Measurements from ENCODE around the gene FAU. TPM values are rescaled to one million over a fixed set of nuclear protein-coding genes. Genes with fewer than 3 reads are reported as not detected.

FAU gene
- total and polyA plus RNA-seq, 2 of the 13 experiments (the other 11 are each of a cell fraction or from before 2014, with no cell fraction given) = 374 to 869 TPM

DNA sequence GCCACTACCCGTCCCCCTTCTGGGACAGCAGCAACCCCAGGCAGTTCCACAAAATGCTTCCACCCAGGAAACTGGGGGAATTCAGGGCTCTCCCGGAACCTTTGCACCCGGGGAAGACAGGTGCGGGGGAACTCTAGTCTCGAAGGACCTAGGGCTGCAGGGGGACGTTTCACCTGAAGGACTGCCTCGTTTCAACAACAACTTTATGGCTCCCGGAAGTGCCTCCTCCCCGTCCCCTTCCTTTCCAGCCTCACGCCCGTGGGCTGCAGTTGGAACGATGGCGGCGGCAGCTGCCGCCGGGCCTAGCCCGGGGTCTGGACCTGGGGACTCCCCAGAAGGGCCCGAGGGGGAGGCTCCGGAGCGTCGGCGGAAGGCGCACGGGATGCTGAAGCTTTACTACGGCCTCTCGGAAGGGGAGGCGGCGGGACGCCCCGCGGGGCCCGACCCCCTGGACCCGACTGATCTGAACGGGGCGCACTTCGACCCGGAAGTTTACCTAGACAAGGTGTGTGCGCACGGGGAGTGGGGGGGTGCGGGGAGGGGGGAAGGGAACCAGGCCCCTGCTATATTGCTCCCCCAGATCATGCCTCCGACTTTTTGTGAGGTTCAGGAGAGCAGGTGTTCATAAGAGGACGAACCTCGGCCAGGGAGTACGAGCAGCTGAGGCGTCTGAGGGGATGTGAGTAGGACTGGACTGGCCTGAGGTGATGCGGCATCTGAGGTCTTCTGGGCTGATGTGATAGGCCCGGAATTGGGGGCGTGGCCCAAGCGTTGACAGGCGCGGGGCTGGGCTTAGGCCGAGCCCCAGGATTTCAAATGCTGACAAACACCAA is 25.7 kb downstream of the FAU start, which contains the start of gene VPS51 (continued):
- peak; percentile 52; the same call in 1 of the 2 replicates for TF ChIP-seq ZNF121 (CRISPR knock-in tag; IDR thresholded peaks at IDR 0.05)
- TF ChIP-seq ZNF3 (CRISPR knock-in tag; IDR thresholded peaks at IDR 0.05) = 0 out of 2 replicates have a peak, but pooled peaks have one; percentile 34
- TF ChIP-seq, protein P1, sequence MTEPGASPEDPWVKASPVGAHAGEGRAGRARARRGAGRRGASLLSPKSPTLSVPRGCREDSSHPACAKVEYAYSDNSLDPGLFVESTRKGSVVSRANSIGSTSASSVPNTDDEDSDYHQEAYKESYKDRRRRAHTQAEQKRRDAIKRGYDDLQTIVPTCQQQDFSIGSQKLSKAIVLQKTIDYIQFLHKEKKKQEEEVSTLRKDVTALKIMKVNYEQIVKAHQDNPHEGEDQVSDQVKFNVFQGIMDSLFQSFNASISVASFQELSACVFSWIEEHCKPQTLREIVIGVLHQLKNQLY (CRISPR knock-in tag; IDR thresholded peaks at IDR 0.05) = peak; percentile 37; the same call in 1 of the 2 replicates
- TF ChIP-seq, protein P2, sequence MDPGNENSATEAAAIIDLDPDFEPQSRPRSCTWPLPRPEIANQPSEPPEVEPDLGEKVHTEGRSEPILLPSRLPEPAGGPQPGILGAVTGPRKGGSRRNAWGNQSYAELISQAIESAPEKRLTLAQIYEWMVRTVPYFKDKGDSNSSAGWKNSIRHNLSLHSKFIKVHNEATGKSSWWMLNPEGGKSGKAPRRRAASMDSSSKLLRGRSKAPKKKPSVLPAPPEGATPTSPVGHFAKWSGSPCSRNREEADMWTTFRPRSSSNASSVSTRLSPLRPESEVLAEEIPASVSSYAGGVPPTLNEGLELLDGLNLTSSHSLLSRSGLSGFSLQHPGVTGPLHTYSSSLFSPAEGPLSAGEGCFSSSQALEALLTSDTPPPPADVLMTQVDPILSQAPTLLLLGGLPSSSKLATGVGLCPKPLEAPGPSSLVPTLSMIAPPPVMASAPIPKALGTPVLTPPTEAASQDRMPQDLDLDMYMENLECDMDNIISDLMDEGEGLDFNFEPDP (CRISPR knock-in tag; conservative IDR thresholded peaks at IDR 0.05) = no peak
- TF ChIP-seq, protein P3, sequence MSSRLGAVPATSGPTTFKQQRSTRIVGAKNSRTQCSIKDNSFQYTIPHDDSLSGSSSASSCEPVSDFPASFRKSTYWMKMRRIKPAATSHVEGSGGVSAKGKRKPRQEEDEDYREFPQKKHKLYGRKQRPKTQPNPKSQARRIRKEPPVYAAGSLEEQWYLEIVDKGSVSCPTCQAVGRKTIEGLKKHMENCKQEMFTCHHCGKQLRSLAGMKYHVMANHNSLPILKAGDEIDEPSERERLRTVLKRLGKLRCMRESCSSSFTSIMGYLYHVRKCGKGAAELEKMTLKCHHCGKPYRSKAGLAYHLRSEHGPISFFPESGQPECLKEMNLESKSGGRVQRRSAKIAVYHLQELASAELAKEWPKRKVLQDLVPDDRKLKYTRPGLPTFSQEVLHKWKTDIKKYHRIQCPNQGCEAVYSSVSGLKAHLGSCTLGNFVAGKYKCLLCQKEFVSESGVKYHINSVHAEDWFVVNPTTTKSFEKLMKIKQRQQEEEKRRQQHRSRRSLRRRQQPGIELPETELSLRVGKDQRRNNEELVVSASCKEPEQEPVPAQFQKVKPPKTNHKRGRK (CRISPR knock-in tag; IDR thresholded peaks at IDR 0.05) = no peak
- no peak for TF ChIP-seq ZBTB7A (CRISPR knock-in tag; IDR thresholded peaks at IDR 0.05)
- TF ChIP-seq GATAD2A (CRISPR knock-in tag; IDR thresholded peaks at IDR 0.05) = peak; percentile 62
- peak; percentile 61 to 68; a peak in 2 of 4 replicates for TF ChIP-seq EP300 (IDR thresholded peaks at IDR 0.05; ENCODE audit: low read depth in 2 of 2, low read length in 2 of 2)
- TF ChIP-seq EP300 (CRISPR knock-in tag; IDR thresholded peaks at IDR 0.05; ENCODE audit: borderline replicate concordance) = no peak
- TF ChIP-seq, protein P4, sequence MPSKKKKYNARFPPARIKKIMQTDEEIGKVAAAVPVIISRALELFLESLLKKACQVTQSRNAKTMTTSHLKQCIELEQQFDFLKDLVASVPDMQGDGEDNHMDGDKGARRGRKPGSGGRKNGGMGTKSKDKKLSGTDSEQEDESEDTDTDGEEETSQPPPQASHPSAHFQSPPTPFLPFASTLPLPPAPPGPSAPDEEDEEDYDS (CRISPR knock-in tag; IDR thresholded peaks at IDR 0.05) = peak; percentile 62
- TF ChIP-seq RNF2 (conservative IDR thresholded peaks at IDR 0.05; ENCODE audit: low read depth) = no peak
- TF ChIP-seq KDM5B (CRISPR knock-in tag; IDR thresholded peaks at IDR 0.05; ENCODE audit: borderline replicate concordance) = peak; percentile 74; the same call in 1 of the 2 replicates
- TF ChIP-seq KLF9 (CRISPR knock-in tag; IDR thresholded peaks at IDR 0.05; ENCODE audit: low read depth) = peak; percentile 74
- peak; percentile 35; the same call in 1 of the 2 replicates for TF ChIP-seq DR1 (CRISPR knock-in tag; IDR thresholded peaks at IDR 0.05)
- TF ChIP-seq, protein P5, sequence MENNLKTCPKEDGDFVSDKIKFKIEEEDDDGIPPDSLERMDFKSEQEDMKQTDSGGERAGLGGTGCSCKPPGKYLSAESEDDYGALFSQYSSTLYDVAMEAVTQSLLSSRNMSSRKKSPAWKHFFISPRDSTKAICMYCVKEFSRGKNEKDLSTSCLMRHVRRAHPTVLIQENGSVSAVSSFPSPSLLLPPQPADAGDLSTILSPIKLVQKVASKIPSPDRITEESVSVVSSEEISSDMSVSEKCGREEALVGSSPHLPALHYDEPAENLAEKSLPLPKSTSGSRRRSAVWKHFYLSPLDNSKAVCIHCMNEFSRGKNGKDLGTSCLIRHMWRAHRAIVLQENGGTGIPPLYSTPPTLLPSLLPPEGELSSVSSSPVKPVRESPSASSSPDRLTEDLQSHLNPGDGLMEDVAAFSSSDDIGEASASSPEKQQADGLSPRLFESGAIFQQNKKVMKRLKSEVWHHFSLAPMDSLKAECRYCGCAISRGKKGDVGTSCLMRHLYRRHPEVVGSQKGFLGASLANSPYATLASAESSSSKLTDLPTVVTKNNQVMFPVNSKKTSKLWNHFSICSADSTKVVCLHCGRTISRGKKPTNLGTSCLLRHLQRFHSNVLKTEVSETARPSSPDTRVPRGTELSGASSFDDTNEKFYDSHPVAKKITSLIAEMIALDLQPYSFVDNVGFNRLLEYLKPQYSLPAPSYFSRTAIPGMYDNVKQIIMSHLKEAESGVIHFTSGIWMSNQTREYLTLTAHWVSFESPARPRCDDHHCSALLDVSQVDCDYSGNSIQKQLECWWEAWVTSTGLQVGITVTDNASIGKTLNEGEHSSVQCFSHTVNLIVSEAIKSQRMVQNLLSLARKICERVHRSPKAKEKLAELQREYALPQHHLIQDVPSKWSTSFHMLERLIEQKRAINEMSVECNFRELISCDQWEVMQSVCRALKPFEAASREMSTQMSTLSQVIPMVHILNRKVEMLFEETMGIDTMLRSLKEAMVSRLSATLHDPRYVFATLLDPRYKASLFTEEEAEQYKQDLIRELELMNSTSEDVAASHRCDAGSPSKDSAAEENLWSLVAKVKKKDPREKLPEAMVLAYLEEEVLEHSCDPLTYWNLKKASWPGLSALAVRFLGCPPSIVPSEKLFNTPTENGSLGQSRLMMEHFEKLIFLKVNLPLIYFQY (CRISPR knock-in tag; IDR thresholded peaks at IDR 0.05; ENCODE audit: borderline replicate concordance) = peak; percentile 63
- TF ChIP-seq HOXD1 (CRISPR knock-in tag; IDR thresholded peaks at IDR 0.05) = peak; percentile 86
- TF ChIP-seq ZNF251 (CRISPR knock-in tag; IDR thresholded peaks at IDR 0.05) = no peak

Measured in HepG2 (cell line).